Activated CD4-positive, alpha-beta T cell treated with anti-CD3 and anti-CD28 coated beads, Interleukin-2, amount 50 U/mL, for 48 hours (primary cell): ENCODE data around the gene PARD3.

Source experiments
- DNase-seq, 2 experiments: peaks; one replicate each; pipeline ENCODE4 v3.0.0-alpha.2; 2020

The PARD3 gene

DNA sequence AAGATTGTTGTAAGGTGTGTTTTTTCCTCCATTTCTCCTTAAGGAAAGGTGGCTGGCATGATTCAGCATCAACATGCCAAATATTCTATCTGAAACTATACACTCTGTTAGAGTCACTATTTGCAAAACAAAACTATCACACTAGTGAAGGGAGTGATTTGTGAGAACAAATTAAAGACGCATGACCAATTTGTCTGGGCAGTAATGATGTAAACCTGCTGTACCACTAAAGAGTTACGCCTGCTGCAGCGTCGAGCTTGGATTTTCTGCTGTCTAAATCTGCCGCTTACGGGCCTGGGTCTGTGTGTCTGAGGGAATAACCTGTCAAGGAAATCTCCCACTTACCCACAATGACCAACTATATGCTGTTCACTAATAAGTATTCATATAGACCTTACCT, 648.3 kb downstream of the PARD3 start:
- no peak for DNase-seq

GRCh38 chr10:34166354-34166753, 648.7 kb downstream of the PARD3 start:
- DNase-seq, result no peak

GRCh38 chr10:34164029-34164428, 651.1 kb downstream of the PARD3 start:
- DNase-seq, result no peak

DNA sequence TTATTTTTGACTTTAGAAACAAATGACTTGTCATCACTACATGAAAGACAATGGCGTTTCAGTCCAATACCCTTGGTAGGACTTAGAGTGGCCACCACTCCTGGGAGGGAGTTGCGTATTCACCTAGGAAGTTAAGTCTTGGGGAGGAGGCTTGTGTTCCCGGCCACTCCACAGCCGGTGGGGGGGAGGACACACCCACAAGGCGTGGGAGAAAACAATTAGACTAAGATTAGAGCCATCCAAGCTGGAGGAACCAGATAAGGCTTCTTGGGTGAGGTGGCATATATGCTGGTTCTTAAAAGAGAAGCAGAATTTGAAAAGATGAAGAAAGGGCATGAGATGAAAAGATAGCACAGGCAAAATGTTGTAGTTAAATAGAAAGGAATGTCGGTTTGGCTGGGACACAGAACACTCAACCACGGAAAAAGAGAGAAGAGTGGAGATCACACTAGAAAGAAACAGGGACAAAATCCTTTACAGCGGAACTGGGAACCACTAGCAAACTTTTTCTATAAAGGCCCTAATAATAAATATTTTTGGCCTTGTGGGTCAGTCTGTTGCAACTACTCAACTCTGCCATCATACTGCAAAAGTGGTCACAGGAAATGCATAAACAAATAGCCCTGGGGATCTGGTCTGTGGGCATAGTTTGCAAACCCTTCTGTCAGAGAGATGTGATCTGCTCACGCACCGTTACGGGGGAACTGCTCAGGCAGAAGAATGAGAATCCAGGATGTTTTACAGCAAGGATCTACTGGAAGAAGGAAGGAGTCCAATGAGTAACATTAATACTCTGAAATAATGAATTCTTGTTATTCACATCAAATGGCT, 651.8 kb downstream of the PARD3 start:
- no peak for DNase-seq

GRCh38 chr10:34161777-34162370, 653.2 kb downstream of the PARD3 start:
- no peak for DNase-seq

GRCh38 chr10:34160595-34160994, 654.5 kb downstream of the PARD3 start:
- no peak for DNase-seq

GRCh38 chr10:34157501-34157900, 657.6 kb downstream of the PARD3 start:
- DNase-seq, result no peak

DNA sequence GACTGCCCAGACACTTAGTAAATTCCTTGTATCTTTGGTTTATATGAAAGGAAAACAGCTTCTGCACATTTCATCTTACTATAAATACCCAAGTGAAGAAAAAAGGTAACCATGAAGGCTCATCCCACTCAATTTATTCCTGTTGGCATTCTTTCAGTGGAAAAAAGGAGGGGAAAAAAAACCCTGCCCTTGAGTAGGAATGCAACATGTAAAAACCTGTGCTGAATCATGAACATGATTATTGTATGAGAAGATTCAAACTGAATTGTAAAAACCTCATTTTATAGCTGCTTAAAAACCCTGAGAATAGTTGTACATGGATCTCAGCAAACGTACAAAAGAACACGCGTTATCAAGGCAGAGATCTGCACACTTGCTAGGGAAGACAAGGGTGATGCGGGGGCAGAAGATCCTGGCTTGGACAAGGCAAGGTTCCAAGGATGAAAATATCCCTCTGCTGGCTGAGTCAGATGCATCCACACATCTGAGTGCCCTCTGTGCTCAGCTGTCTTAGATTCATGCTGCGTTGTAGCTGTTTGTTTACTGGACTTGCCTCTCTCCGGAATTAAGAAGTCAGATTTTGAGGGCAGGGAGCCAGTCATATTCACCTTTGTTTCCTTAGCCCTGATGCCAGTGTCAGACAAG, 658.2 kb downstream of the PARD3 start:
- no peak for DNase-seq

- DNase-seq, result no peak
Measured at GRCh38 chr10:34155812-34156211, 659.3 kb downstream of the PARD3 start.

DNA sequence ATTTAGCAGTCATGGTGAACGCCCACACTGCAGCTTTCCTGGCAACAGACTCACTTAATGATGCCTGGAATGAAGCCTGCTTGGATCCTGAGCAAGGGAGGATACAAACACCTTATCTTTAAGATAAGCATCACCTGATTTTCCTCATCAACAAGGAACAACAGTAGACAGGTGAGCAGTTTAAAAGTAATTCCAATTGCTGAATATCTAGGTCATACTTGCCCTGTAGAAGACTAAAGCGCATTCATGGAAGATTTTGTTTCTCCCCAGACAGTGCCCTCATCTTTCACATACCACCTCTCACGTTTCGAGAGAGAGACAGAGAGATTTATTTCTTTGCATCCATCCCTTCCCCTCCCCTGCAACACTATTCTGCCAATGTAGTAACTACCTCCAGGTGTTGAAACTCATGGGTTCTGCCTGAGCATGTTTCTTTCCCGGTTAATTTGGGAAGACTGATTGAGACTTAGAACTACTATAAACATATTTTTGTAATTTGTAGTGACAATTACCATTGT, 660.7 kb downstream of the PARD3 start:
- no peak for DNase-seq

GRCh38 chr10:34153663-34154382, 661.3 kb downstream of the PARD3 start:
- DNase-seq, result no peak

GRCh38 chr10:34152434-34152833, 662.7 kb downstream of the PARD3 start:
- no peak for DNase-seq

- DNase-seq, result no peak
Measured at GRCh38 chr10:34151931-34152330, 663.2 kb downstream of the PARD3 start.

- DNase-seq, result no peak
Measured at GRCh38 chr10:34151481-34151880, 663.6 kb downstream of the PARD3 start.

- no peak for DNase-seq
Measured at GRCh38 chr10:34150103-34150502, 665.0 kb downstream of the PARD3 start.

- no peak for DNase-seq
Measured at GRCh38 chr10:34148305-34148657, 666.8 kb downstream of the PARD3 start.

DNA sequence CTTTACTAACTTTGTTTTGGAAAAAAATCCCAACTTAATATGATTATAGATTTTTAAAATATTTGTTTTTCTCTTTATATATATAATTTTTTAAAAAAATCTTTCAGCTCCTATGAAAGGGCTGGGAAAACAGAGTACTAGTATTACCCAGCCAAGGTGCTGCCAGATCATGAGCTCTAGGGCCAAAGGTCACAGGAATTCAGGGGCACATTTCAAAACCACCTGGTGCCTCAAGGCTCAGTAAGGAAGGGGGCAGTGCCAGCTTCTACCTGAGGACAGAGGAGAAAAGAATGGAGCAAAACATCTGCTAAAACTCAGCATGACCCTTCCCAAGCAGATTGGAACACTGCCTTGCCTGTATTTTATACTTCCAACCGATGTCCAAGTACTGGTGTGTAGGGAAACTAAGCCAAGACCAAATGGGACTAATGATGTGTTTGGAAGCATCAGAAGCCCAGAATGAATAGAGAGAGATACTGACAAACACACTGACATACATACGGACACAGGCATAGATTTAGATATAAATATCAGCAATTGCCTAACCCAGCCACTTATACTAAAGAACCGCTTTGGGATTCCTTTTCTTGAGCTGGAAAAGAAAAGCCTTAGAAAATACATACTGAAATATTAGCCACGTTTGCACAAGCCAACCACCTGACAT, 667.3 kb downstream of the PARD3 start:
- no peak for DNase-seq

DNA sequence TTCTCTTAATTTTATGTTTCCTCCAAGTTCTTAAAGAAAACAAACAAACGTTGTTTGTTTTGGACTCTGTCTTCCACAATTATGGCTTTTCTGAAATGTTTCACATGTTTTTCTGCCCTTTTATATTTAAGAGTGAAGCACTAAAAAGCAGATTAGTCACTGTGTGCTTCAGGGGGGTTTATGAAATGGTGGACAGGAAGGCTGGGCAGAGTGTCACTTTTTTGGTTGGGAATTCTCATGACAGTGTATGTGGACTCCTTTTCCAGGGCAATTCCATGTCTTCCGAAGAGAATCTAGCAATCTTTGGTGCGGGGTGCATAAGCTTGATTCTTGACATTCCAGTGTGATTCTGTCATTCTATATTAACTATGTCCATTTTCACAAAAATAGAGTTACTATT, 669.4 kb downstream of the PARD3 start:
- DNase-seq, result no peak

DNA sequence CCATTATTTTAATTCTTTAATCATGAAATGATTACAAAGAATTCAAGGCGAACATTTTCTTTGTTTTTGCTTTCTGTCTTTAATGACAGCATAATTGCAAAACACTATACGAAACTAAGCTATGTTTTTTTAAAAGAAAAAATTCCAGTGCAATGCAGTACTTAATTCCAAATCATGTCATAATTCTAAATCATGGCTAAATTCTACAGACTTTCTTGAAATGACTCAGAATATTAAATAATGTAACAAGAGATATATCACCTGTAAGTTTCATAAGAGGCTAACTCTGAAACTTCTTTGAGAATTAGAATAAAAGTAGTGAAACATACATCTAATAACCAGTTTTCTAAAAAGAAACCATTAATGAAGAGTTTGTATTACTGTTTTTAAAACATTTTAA, 671.6 kb downstream of the PARD3 start:
- DNase-seq, result no peak

DNA sequence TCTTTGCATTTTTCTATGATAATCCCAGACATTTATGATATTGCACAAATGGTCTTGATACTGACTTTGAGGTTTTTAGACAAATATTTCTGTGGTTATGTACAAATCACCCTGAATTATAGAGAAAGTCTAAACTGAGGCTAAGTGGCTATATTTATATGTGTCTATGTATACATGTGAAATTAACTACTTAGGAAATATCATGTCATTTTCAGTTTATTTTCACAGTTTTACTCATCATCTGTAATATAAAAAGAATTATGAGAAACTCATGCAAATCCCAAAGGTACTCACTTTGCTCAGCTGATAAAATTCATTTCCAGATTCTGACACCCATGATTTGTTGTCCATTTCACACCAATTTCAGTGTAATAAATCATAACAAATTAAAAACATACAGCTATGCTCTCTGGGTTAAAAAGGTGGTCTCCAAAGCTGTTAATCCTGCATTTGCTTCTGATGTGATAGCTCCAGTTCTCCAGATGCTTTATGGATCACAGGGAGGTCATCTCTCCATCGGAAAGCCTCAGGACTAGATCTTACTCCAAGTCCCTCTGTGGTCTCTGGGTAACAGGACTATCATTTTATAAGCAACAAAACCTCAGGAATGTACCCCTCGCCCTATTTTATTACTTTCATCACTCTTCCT, 673.9 kb downstream of the PARD3 start:
- DNase-seq, result no peak

- no peak for DNase-seq
Measured at GRCh38 chr10:34139559-34139958, 675.5 kb downstream of the PARD3 start.

DNA sequence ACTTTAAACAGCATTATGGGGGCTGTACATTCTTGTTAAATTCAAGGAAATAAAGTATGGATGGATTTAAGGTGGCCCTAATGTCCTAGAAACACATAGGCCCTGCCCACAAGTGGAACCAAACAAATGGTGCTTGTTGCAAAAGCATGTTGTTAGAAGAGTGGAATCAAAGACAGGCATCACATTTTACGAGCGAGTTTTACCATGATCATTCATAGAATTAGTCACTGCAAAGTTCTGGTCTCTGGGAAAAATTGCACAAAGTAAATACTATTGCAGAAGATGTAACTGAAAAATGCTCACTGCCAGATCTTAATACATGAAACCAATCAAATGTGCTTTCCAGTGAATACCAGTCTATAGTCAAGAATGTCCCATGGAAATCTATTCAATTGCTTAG, 677.1 kb downstream of the PARD3 start:
- no peak for DNase-seq
